Lower leg skin (tissue), 3 donors: Measurements from ENCODE around the gene RFNG.

Experiments
- CTCF ChIP-seq, 3 donors: fragments of 450-650 bp; IDR thresholded peaks; one replicate each; pipeline ENCODE4 v1.5.1; 2016; ENCODE audit warnings: antibody characterized with exemption in 3 of 3, mild to moderate bottlenecking in 3 of 3, moderate library complexity in 2 of 3
- POLR2A ChIP-seq, 2 donors: fragments of 450-650 bp; IDR thresholded peaks; one replicate each; pipeline ENCODE4 v1.6.1; 2016 to 2017; ENCODE audit warnings: antibody characterized with exemption in 2 of 2, mild to moderate bottlenecking in 1 of 2, moderate library complexity in 1 of 2

GRCh38 chr17:82008258-82008940 is 43.2 kb downstream of the RFNG start:
- TF ChIP-seq CTCF (IDR thresholded peaks at IDR 0.05) = no peak
- no peak for TF ChIP-seq POLR2A (IDR thresholded peaks at IDR 0.05)
